K562 (cell line): ENCODE results near the gene RNF115. TPM values are rescaled to one million over a fixed set of nuclear protein-coding genes. Genes with fewer than 3 reads are reported as not detected.
A peak's percentile ranks its signal among the peaks of the same experiment; 100 is the strongest.

ENCODE experiments used
- CTCF ChIP-seq, 3 experiments: IDR thresholded peaks in 2 of 3; conservative IDR thresholded peaks in 1 of 3; 2 replicates each; pipeline ENCODE4 v1.5.1; 2011 to 2012; ENCODE audit warnings: low read length in 3 of 3, mild to moderate bottlenecking in 3 of 3, control low read depth in 2 of 3, improper control_type of control experiment in 1 of 3, inconsistent platforms in 1 of 3, low read depth in 1 of 3, mixed read lengths in 1 of 3, moderate library complexity in 1 of 3; ENCODE audit not compliant: insufficient read depth in 2 of 3
- FOXA3 ChIP-seq, 2 experiments: fragments of 450-650 bp in 1 of 2; sonication (generic) in 1 of 2; formaldehyde crosslinking; IDR thresholded peaks in 1 of 2; conservative IDR thresholded peaks in 1 of 2; 2 replicates each; pipeline versions ENCODE4 v1.4.0 to v1.8.0; 2020 to 2022; ENCODE audit warnings: mild to moderate bottlenecking in 2 of 2, missing genetic modification reagents in 1 of 2
- HNRNPUL1 ChIP-seq: fragments of 200-400 bp; formaldehyde crosslinking; IDR thresholded peaks from 2 replicates; pipeline ENCODE4 v1.6.1; 2017; ENCODE audit warnings: low read length
- MNT ChIP-seq, 2 experiments: fragments of 450-650 bp; conservative IDR thresholded peaks; 2 replicates each; pipeline ENCODE4 v1.6.1; 2017; ENCODE audit warnings: mild to moderate bottlenecking in 2 of 2, moderate library complexity in 2 of 2
- ZBTB7A ChIP-seq: IDR thresholded peaks from 2 replicates; pipeline ENCODE4 v1.6.1; 2011; ENCODE audit warnings: low read depth, mild to moderate bottlenecking, low read length, moderate library complexity, borderline replicate concordance; ENCODE audit not compliant: control insufficient read depth
- polyA plus RNA-seq, 8 experiments: library from polyadenylated mRNA; depleted of rRNA in 4 of 8; stranded (reverse) in 5 of 8; unstranded in 3 of 8; fragments of >200 nt; fragmentation: Nextera tagmentation in 2 of 8; fragmentation: Illumina TruSeq in 1 of 8; extraction: Ambion mirVana in 2 of 8; extraction: Trizol in 1 of 8; gene quantifications; 2 replicates each; pipeline versions ENCODE4 v1.2.1 to v1.2.3, GENCODE V29; 2011 to 2014; ENCODE audit warnings: inconsistent platforms in 1 of 8, missing spikeins in 1 of 8
- total RNA-seq, 7 experiments: library from RNA; depleted of rRNA in 6 of 7; stranded (reverse); fragments of >200 nt in 6 of 7; fragmentation: Illumina TruSeq in 2 of 7; extraction: Trizol in 2 of 7; gene quantifications; 2 replicates each; pipeline versions ENCODE4 v1.2.1 to v1.2.3, GENCODE V29; 2011 to 2021; ENCODE audit warnings: low replicate concordance in 1 of 7
- TF ChIP-seq, protein P1 (sequence below): fragments of 450-650 bp; formaldehyde crosslinking; IDR thresholded peaks from 2 replicates; pipeline ENCODE4 v1.4.0; 2020; ENCODE audit warnings: mild to moderate bottlenecking, moderate library complexity
- TF ChIP-seq, protein P2 (sequence below), 2 experiments: fragments of 450-650 bp; formaldehyde crosslinking in 1 of 2; IDR thresholded peaks; 2 replicates each; pipeline versions ENCODE4 v1.4.0 to v1.6.1; 2014 to 2020; ENCODE audit warnings: mild to moderate bottlenecking in 2 of 2, borderline replicate concordance in 1 of 2, low read depth in 1 of 2

The RNF115 gene
- total and polyA plus RNA-seq, 9 of the 15 experiments (the other 6 are each of a cell fraction or from before 2014, with no cell fraction given): 1.9 to 14.3 (median 9.5) TPM

GRCh38 chr1:145846201-145846612 lies 22.3 kb upstream of the RNF115 start (continued):
- peak; percentile 65 to 92 (median 76) for TF ChIP-seq CTCF (IDR thresholded peaks at IDR 0.05 in 2 of 3, conservative IDR thresholded peaks at IDR 0.05 in 1 of 3; ENCODE audit: insufficient read depth in 2 of 3, low read depth in 1 of 3, low read length in 3 of 3)
- no peak for TF ChIP-seq HNRNPUL1
- TF ChIP-seq MNT (conservative IDR thresholded peaks at IDR 0.05): 0 out of 4 replicates have a peak, but pooled peaks of 1 of the 2 experiments have one; percentile 32
- TF ChIP-seq, protein P1, sequence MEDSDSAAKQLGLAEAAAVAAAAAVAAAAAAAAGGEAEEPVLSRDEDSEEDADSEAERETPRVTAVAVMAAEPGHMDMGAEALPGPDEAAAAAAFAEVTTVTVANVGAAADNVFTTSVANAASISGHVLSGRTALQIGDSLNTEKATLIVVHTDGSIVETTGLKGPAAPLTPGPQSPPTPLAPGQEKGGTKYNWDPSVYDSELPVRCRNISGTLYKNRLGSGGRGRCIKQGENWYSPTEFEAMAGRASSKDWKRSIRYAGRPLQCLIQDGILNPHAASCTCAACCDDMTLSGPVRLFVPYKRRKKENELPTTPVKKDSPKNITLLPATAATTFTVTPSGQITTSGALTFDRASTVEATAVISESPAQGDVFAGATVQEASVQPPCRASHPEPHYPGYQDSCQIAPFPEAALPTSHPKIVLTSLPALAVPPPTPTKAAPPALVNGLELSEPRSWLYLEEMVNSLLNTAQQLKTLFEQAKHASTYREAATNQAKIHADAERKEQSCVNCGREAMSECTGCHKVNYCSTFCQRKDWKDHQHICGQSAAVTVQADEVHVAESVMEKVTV (CRISPR knock-in tag): peak; percentile 8; the same call in 1 of the 2 replicates
- peak in 1 of 2 experiments; percentile 19; a peak in 1 of 4 replicates for TF ChIP-seq FOXA3 (CRISPR knock-in tag; conservative IDR thresholded peaks at IDR 0.05 in 1 of 2, IDR thresholded peaks at IDR 0.05 in 1 of 2)
- TF ChIP-seq ZBTB7A: peak; percentile 99
- TF ChIP-seq, protein P2, sequence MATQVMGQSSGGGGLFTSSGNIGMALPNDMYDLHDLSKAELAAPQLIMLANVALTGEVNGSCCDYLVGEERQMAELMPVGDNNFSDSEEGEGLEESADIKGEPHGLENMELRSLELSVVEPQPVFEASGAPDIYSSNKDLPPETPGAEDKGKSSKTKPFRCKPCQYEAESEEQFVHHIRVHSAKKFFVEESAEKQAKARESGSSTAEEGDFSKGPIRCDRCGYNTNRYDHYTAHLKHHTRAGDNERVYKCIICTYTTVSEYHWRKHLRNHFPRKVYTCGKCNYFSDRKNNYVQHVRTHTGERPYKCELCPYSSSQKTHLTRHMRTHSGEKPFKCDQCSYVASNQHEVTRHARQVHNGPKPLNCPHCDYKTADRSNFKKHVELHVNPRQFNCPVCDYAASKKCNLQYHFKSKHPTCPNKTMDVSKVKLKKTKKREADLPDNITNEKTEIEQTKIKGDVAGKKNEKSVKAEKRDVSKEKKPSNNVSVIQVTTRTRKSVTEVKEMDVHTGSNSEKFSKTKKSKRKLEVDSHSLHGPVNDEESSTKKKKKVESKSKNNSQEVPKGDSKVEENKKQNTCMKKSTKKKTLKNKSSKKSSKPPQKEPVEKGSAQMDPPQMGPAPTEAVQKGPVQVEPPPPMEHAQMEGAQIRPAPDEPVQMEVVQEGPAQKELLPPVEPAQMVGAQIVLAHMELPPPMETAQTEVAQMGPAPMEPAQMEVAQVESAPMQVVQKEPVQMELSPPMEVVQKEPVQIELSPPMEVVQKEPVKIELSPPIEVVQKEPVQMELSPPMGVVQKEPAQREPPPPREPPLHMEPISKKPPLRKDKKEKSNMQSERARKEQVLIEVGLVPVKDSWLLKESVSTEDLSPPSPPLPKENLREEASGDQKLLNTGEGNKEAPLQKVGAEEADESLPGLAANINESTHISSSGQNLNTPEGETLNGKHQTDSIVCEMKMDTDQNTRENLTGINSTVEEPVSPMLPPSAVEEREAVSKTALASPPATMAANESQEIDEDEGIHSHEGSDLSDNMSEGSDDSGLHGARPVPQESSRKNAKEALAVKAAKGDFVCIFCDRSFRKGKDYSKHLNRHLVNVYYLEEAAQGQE (IDR thresholded peaks at IDR 0.05; ENCODE audit: borderline replicate concordance): 0 out of 2 replicates have a peak, but pooled peaks have one; percentile 39
- TF ChIP-seq, protein P2 (CRISPR knock-in tag; IDR thresholded peaks at IDR 0.05; ENCODE audit: low read depth): no peak
